Panc1 (cell line): ENCODE data around the gene MICALL2. TPM values are rescaled to one million over a fixed set of nuclear protein-coding genes. Genes with fewer than 3 reads are reported as not detected.

ENCODE experiments used
- ATAC-seq: fragments of 200-7000 bp; cut with Tn5 transposase; 2 replicates; pipeline ENCODE4 v1.9.1; 2020; ENCODE audit warnings: mild to moderate bottlenecking, moderate library complexity
- BruUV-seq: library from RNA; stranded (reverse); fragments of 400-500 nt; replicated peaks from 2 replicates; lab custom pipeline; 2021; lab: Mats Ljungman, UMichigan
- CTCF ChIA-PET: fragments of 300-600 bp; sonication (Branson Sonifier 250); formaldehyde crosslinking; loops from one replicate; lab custom pipeline; 2022; ENCODE audit warnings: antibody characterized with exemption; lab: Charles Lee
- POLR2A ChIA-PET: fragments of 300-600 bp; sonication (Branson Sonifier 250); formaldehyde crosslinking; loops from one replicate; lab custom pipeline; 2022; ENCODE audit warnings: antibody characterized with exemption; lab: Charles Lee
- DNase-seq: peaks from one replicate; pipeline ENCODE4 v3.0.0-alpha.2; 2010; ENCODE audit warnings: low read depth, low spot score
- H3K27ac ChIP-seq: 2 replicates; pipeline ENCODE4 v1.5.1; 2011; ENCODE audit warnings: mild to moderate bottlenecking, low read length, inconsistent platforms
- H3K27me3 ChIP-seq: fragments of 200-500 bp; sonication (Bioruptor generic); 2 replicates; pipeline ENCODE4 v1.6.0; 2014; ENCODE audit warnings: low read length, inconsistent platforms; ENCODE audit not compliant: control insufficient read depth, insufficient read depth
- H3K36me3 ChIP-seq: fragments of 200-500 bp; sonication (Bioruptor generic); 2 replicates; pipeline ENCODE4 v1.5.1; 2014; ENCODE audit warnings: inconsistent platforms, mild to moderate bottlenecking, low read length, moderate library complexity; ENCODE audit not compliant: control insufficient read depth, insufficient read depth
- H3K4me1 ChIP-seq: 2 replicates; pipeline ENCODE4 v1.5.1; 2011; ENCODE audit warnings: inconsistent platforms, mild to moderate bottlenecking, low read length, moderate library complexity; ENCODE audit not compliant: control insufficient read depth, insufficient read depth
- H3K4me3 ChIP-seq, 2 experiments: 2 replicates each; pipeline ENCODE4 v1.5.1; 2011 to 2012; ENCODE audit warnings: low read depth in 2 of 2, low read length in 2 of 2, mild to moderate bottlenecking in 2 of 2, inconsistent platforms in 1 of 2, moderate library complexity in 1 of 2
- H3K9me3 ChIP-seq: fragments of 200-500 bp; sonication (Bioruptor generic); 2 replicates; pipeline ENCODE4 v1.5.1; 2014; ENCODE audit warnings: low read depth, mild to moderate bottlenecking, inconsistent platforms, low read length, moderate library complexity; ENCODE audit not compliant: control insufficient read depth, insufficient read depth
- CTCF ChIP-seq: fragments of 450-650 bp; IDR thresholded peaks from 2 replicates; pipeline ENCODE4 v1.5.1; 2017; ENCODE audit warnings: mild to moderate bottlenecking
- POLR2AphosphoS5 ChIP-seq: IDR thresholded peaks from 2 replicates; pipeline ENCODE4 v1.6.1; 2012; ENCODE audit warnings: mild to moderate bottlenecking, low read depth, low read length, moderate library complexity
- REST ChIP-seq, 2 experiments: IDR thresholded peaks; 2 replicates each; pipeline ENCODE4 v1.6.1; 2011 to 2012; ENCODE audit warnings: low read depth in 2 of 2, control low read depth in 1 of 2, low read length in 1 of 2, mild to moderate bottlenecking in 1 of 2, moderate library complexity in 1 of 2; ENCODE audit not compliant: insufficient read depth in 1 of 2
- SIN3A ChIP-seq: IDR thresholded peaks from 2 replicates; pipeline ENCODE4 v1.6.1; 2012; ENCODE audit warnings: low read depth, mild to moderate bottlenecking, low read length, moderate library complexity, borderline replicate concordance; ENCODE audit not compliant: insufficient read depth
- TCF7L2 ChIP-seq: IDR thresholded peaks from 2 replicates; pipeline ENCODE4 v1.6.1; 2011; ENCODE audit warnings: mild to moderate bottlenecking, low read depth, low read length, inconsistent platforms
- in situ Hi-C: cut with HindIII; loops from 2 replicates; pipeline ENCODE4 v1.10.0; 2016; ENCODE audit warnings: low sequenced_read_pairs, low pct_unique_long_range_greater_than_20kb
- intact Hi-C: fragments of 100-400 bp; cut with micrococcal nuclease; formaldehyde crosslinking; loops from one replicate; pipeline ENCODE4 v1.10.0; 2022; ENCODE audit not compliant: unreplicated experiment
- total RNA-seq: library from RNA; stranded (reverse); gene quantifications from one replicate; pipeline ENCODE4 v1.2.1, GENCODE V29; 2021; ENCODE audit not compliant: unreplicated experiment

Gene MICALL2
- total RNA-seq, 1 experiment from 2014 or later, result 144 TPM

GRCh38 chr7:1505731-1506550 is 46.7 kb upstream of the MICALL2 start:
- Histone ChIP-seq H3K4me1 (peaks cover 46% of the 10 kb centered on the region), H3K27me3 (no peaks in the 10 kb centered on the region), H3K4me3 (peak overlapping the region; percentile 14 to 43; a peak in 3 of 4 replicates), H3K36me3 (peaks cover 6% of the 10 kb centered on the region; the same call in 1 of the 2 replicates), H3K27ac (peak overlapping the region; percentile 98), H3K9me3 (no peaks in the 10 kb centered on the region)
- ATAC-seq, result peak; percentile 54
- in situ Hi-C loops, result no loop called here
- ChIA-PET CTCF (no interaction called here), POLR2A (interaction anchor here (0.9 kb wide), 1 partner anchor 28 kb away, joined by 3 read pairs; no protein-coding TSS in a partner anchor)
- no peak for DNase-seq
- BruUV-seq, result no TSS peak
- TF ChIP-seq POLR2AphosphoS5, result no peak
- no peak for TF ChIP-seq SIN3A
- TF ChIP-seq REST (IDR thresholded peaks at IDR 0.05; ENCODE audit: insufficient read depth in 1 of 2, low read depth in 2 of 2, low read length in 1 of 2), result no peak
- no peak for TF ChIP-seq CTCF
- no peak; the same call in 1 of the 2 replicates for TF ChIP-seq TCF7L2
- intact Hi-C loops, result loop anchor here (2.0 kb wide), 1 partner anchor 31 kb away; no protein-coding TSS in a partner anchor

- BruUV-seq, result TSS peak; percentile 74
Measured at GRCh38 chr7:1503816-1504775, 44.8 kb upstream of the MICALL2 start, which contains the start of gene INTS1. Gene INTS1, minus strand, starts transcription at chr7:1504389. Its CDS starts 429 bp downstream, at chr7:1503960.

More at GRCh38 chr7:1503816-1504775, 44.8 kb upstream of the MICALL2 start, which contains the start of gene INTS1:
- peaks cover 13% of the 10 kb centered on the region; the same call in 1 of the 2 replicates for H3K36me3 ChIP-seq
- no peaks in the 10 kb centered on the region for H3K27me3 ChIP-seq
- TF ChIP-seq SIN3A (peak; percentile 92; the same call in 1 of the 2 replicates), TCF7L2 (0 out of 2 replicates have a peak, but pooled peaks have one; percentile 41), POLR2AphosphoS5 (peak; percentile 93), REST (IDR thresholded peaks at IDR 0.05; ENCODE audit: insufficient read depth in 1 of 2, low read depth in 2 of 2, low read length in 1 of 2) (0 out of 4 replicates have a peak, but pooled peaks of 1 of the 2 experiments have one; percentile 30), CTCF (peak; percentile 99)
- intact Hi-C loops (loop anchor here (2.0 kb wide), 1 partner anchor 33 kb away; no protein-coding TSS in a partner anchor), in situ Hi-C loops (no loop called here)
- DNase-seq (no peak), ATAC-seq (peak; percentile 86)
- peaks cover 45% of the 10 kb centered on the region for H3K4me1 ChIP-seq
- ChIA-PET POLR2A (interaction anchor here (0.6 kb wide), 1 partner anchor 9 kb away, joined by 10 read pairs; no protein-coding TSS in a partner anchor), CTCF (interaction anchor here (0.6 to 1.0 kb wide), 4 partner anchors 16 to 57 kb away, joined by 3 to 5 read pairs (median 4); partner anchors contain the start of gene TMEM184A)
- no peaks in the 10 kb centered on the region for H3K9me3 ChIP-seq
- peak within 1 kb of the TSS; percentile 98 for H3K27ac ChIP-seq
- peak within 1 kb of the TSS; percentile 85 to 99 for H3K4me3 ChIP-seq
